Measurements from ENCODE around the gene STAC2. TPM values are rescaled to one million over a fixed set of nuclear protein-coding genes. Genes with fewer than 3 reads are reported as not detected.
"Not testable (repeated sequence)": the region's sequence is repeated elsewhere in the genome, so short reads cannot be mapped to it uniquely, and the experiment has no call there.

The STAC2 gene
- polyA plus RNA-seq: under 1 TPM; 0.09 to 0.22 (median 0.12) TPM

GRCh38 chr17:39225308-39225958 is at the start of gene STAC2:
STAC2 (minus strand) TSS chr17:39225945; CDS start chr17:39225502, 443 bp downstream.
- WGBS, 3 donors: 1% methylated on average over 43 to 71 of the region's 71 CpGs

GRCh38 chr17:39271546-39271945 is 45.8 kb upstream of the STAC2 start:
- WGBS, 3 donors: 66 to 82% (median 80%) methylated on average over 2 to 3 of the region's 3 CpGs
- H3K27ac ChIP-seq (ENCODE audit: low read depth, low read length): no peak overlapping the region

More at GRCh38 chr17:39225308-39225958, at the start of gene STAC2:
- H3K27ac ChIP-seq (ENCODE audit: low read depth, low read length): no peak within 1 kb of the TSS

- no peak overlapping the region for H3K27ac ChIP-seq (ENCODE audit: low read depth, low read length)
- WGBS, 3 donors: 41 to 52% (median 41%) methylated on average over 3 of the region's 3 CpGs
Observed at GRCh38 chr17:39270923-39271322, 45.2 kb upstream of the STAC2 start.

- no peak overlapping the region for H3K27ac ChIP-seq (ENCODE audit: low read depth, low read length)
- 65 to 80% (median 69%) methylated on average over 5 of the region's 5 CpGs for WGBS, 3 donors
Observed at GRCh38 chr17:39264119-39264518, 38.4 kb upstream of the STAC2 start.

GRCh38 chr17:39261286-39261685 is 35.5 kb upstream of the STAC2 start:
- H3K27ac ChIP-seq (ENCODE audit: low read depth, low read length): no peak overlapping the region
- 83 to 84% (median 84%) methylated on average over 7 of the region's 7 CpGs for WGBS, 3 donors

GRCh38 chr17:39252788-39253460 is 27.2 kb upstream of the STAC2 start:
- H3K27ac ChIP-seq (ENCODE audit: low read depth, low read length): no peak overlapping the region
- 73 to 80% (median 80%) methylated on average over 7 of the region's 7 CpGs for WGBS, 3 donors

- WGBS, 3 donors: 62 to 78% (median 77%) methylated on average over 1 of the region's 1 CpG
- no peak overlapping the region for H3K27ac ChIP-seq (ENCODE audit: low read depth, low read length)
Observed at GRCh38 chr17:39251997-39252396, 26.3 kb upstream of the STAC2 start.

GRCh38 chr17:39250076-39250475 is 24.3 kb upstream of the STAC2 start:
- H3K27ac ChIP-seq (ENCODE audit: low read depth, low read length): not testable (repeated sequence)
- WGBS, 3 donors: 92 to 98% (median 95%) methylated on average over 12 of the region's 12 CpGs

GRCh38 chr17:39246274-39246673 is 20.5 kb upstream of the STAC2 start:
- H3K27ac ChIP-seq (ENCODE audit: low read depth, low read length): no peak overlapping the region
- 45 to 53% (median 51%) methylated on average over 3 of the region's 3 CpGs for WGBS, 3 donors

- no peak overlapping the region for H3K27ac ChIP-seq (ENCODE audit: low read depth, low read length)
- WGBS, 3 donors: 35 to 44% (median 42%) methylated on average over 6 of the region's 6 CpGs
Observed at GRCh38 chr17:39244600-39245570, 19.1 kb upstream of the STAC2 start.

GRCh38 chr17:39244016-39244599 is 18.4 kb upstream of the STAC2 start:
- no peak overlapping the region for H3K27ac ChIP-seq (ENCODE audit: low read depth, low read length)
- WGBS, 3 donors: 35 to 59% (median 37%) methylated on average over 11 of the region's 11 CpGs

- 68 to 87% (median 76%) methylated on average over 8 of the region's 8 CpGs for WGBS, 3 donors
Observed at GRCh38 chr17:39243155-39243554, 17.4 kb upstream of the STAC2 start.

GRCh38 chr17:39240631-39241030 is 14.9 kb upstream of the STAC2 start:
- WGBS, 3 donors: 78 to 89% (median 84%) methylated on average over 5 of the region's 5 CpGs
- H3K27ac ChIP-seq (ENCODE audit: low read depth, low read length): no peak overlapping the region

More at GRCh38 chr17:39243155-39243554, 17.4 kb upstream of the STAC2 start:
- H3K27ac ChIP-seq (ENCODE audit: low read depth, low read length): no peak overlapping the region

GRCh38 chr17:39239640-39240314 is 14.0 kb upstream of the STAC2 start:
- no peak overlapping the region for H3K27ac ChIP-seq (ENCODE audit: low read depth, low read length)
- 24 to 30% (median 25%) methylated on average over 16 of the region's 16 CpGs for WGBS, 3 donors

GRCh38 chr17:39238311-39238972 is 12.7 kb upstream of the STAC2 start:
- 31 to 38% (median 33%) methylated on average over 15 of the region's 15 CpGs for WGBS, 3 donors
- no peak overlapping the region for H3K27ac ChIP-seq (ENCODE audit: low read depth, low read length)

- H3K27ac ChIP-seq (ENCODE audit: low read depth, low read length): no peak overlapping the region
- 79 to 85% (median 81%) methylated on average over 7 of the region's 7 CpGs for WGBS, 3 donors
Observed at GRCh38 chr17:39237586-39237985, 11.8 kb upstream of the STAC2 start.

- WGBS, 3 donors: 70 to 92% (median 82%) methylated on average over 4 to 6 of the region's 6 CpGs
- no peak overlapping the region for H3K27ac ChIP-seq (ENCODE audit: low read depth, low read length)
Observed at GRCh38 chr17:39236981-39237441, 11.3 kb upstream of the STAC2 start.
